HG03469 (cell line): ENCODE data around the gene COL18A1.
"Not testable (repeated sequence)": the region's sequence is repeated elsewhere in the genome, so short reads cannot be mapped to it uniquely, and the experiment has no call there.

Source experiments
- ATAC-seq: cut with Tn5 transposase; IDR thresholded peaks from one replicate; pipeline ENCODE4 v1.9.1; 2021; ENCODE audit warnings: mild to moderate bottlenecking, moderate library complexity, moderate number of reproducible peaks; ENCODE audit not compliant: unreplicated experiment

COL18A1 gene

GRCh38 chr21:45438391-45439145, 33.6 kb downstream of the COL18A1 start:
- ATAC-seq = no peak

GRCh38 chr21:45439161-45439872, 34.4 kb downstream of the COL18A1 start:
- ATAC-seq = no peak

GRCh38 chr21:45439901-45440461, 35.0 kb downstream of the COL18A1 start:
- no peak for ATAC-seq

GRCh38 chr21:45440736-45441350, 35.9 kb downstream of the COL18A1 start:
- no peak for ATAC-seq

GRCh38 chr21:45441431-45442255, 36.7 kb downstream of the COL18A1 start:
- ATAC-seq = no peak

- no peak for ATAC-seq
Measured at GRCh38 chr21:45442276-45442675, 37.3 kb downstream of the COL18A1 start.

- not testable (repeated sequence) for ATAC-seq
Measured at GRCh38 chr21:45442686-45443594, 38.0 kb downstream of the COL18A1 start.

GRCh38 chr21:45443595-45444181, 38.7 kb downstream of the COL18A1 start:
- no peak for ATAC-seq

GRCh38 chr21:45444385-45444784, 39.4 kb downstream of the COL18A1 start:
- ATAC-seq = no peak

- ATAC-seq = no peak
Measured at GRCh38 chr21:45445369-45445768, 40.4 kb downstream of the COL18A1 start.

GRCh38 chr21:45447821-45448220, 42.9 kb downstream of the COL18A1 start:
- ATAC-seq = no peak

GRCh38 chr21:45448283-45448809, 43.4 kb downstream of the COL18A1 start:
- ATAC-seq = no peak

- no peak for ATAC-seq
Measured at GRCh38 chr21:45448810-45449657, 44.1 kb downstream of the COL18A1 start.

GRCh38 chr21:45449658-45450422, 44.9 kb downstream of the COL18A1 start:
- no peak for ATAC-seq

- ATAC-seq = no peak
Measured at GRCh38 chr21:45450423-45451090, 45.6 kb downstream of the COL18A1 start.

- ATAC-seq = no peak
Measured at GRCh38 chr21:45451091-45451740, 46.3 kb downstream of the COL18A1 start.
